Muscle layer of duodenum (tissue), 2 donors: ENCODE measurements around the gene PRKAR1A.
"Not testable (repeated sequence)": the region's sequence is repeated elsewhere in the genome, so short reads cannot be mapped to it uniquely, and the experiment has no call there.

Experiments
- H3K27ac ChIP-seq: one replicate; pipeline ENCODE4 v1.7.0; 2013; ENCODE audit warnings: mild to moderate bottlenecking, low read length
- H3K27me3 ChIP-seq: one replicate; pipeline ENCODE4 v1.7.0; 2013; ENCODE audit warnings: low read depth, mild to moderate bottlenecking, control low read depth, low read length
- H3K36me3 ChIP-seq, 2 donors: one replicate each; pipeline ENCODE4 v1.7.0; 2013; ENCODE audit warnings: low read length in 2 of 2, control low read depth in 1 of 2, mild to moderate bottlenecking in 1 of 2; ENCODE audit not compliant: insufficient read depth in 2 of 2, control insufficient read depth in 1 of 2
- H3K4me1 ChIP-seq, 2 donors: one replicate each; pipeline ENCODE4 v1.7.0; 2013; ENCODE audit warnings: low read length in 2 of 2, mild to moderate bottlenecking in 2 of 2, control low read depth in 1 of 2, moderate library complexity in 1 of 2; ENCODE audit not compliant: insufficient read depth in 2 of 2, control insufficient read depth in 1 of 2
- H3K4me3 ChIP-seq, 2 donors: one replicate each; pipeline ENCODE4 v1.7.0; 2013; ENCODE audit warnings: low read length in 2 of 2, low read depth in 1 of 2, mild to moderate bottlenecking in 1 of 2
- H3K9me3 ChIP-seq, 2 donors: one replicate each; pipeline ENCODE4 v1.7.0; 2013; ENCODE audit warnings: low read length in 2 of 2, control low read depth in 1 of 2, mild to moderate bottlenecking in 1 of 2; ENCODE audit not compliant: control insufficient read depth in 1 of 2
- donor health status: healthy.

Gene PRKAR1A

DNA sequence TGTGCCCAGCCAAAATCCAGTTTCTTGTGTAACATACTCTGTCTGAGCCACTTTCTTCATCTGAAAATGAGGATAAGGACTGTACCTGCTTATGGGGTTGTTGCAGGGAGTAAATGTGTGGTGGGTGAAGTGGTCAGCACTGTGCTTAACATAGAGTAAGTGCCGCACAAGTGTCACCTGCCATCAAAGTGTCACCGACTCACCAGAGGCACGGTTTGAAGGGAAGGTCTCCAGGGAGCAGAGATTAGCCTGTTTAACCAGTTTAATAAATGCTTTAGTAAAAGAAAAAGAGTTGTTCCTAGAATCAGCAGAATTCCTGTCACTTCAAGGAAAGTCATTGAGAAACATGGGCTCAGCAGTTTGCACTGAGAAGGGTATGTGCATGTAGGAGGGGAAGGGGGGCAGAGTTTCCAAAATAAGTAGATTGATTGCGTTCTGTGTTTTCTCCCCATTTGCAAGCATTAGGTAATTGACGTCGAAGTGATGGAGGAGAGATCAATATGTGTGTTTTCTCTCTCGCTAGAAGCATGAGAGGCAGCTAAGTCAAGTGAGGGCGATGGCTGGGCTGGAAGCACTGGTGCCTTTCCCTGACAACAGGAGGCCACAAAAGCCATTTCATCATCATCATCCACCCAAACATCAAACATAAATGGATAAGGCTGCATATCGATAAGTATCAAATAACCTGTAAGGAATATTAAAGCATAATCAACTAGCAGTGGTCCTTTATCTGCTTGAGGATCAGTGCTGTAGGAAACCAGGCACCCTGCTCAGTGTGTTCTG lies 69.8 kb downstream of the PRKAR1A start:
- H3K4me1 ChIP-seq = peaks cover 0 to 8% of the 10 kb centered on the region in 2 donors
- no peak overlapping the region for H3K27ac ChIP-seq
- H3K27me3 ChIP-seq = no peaks in the 10 kb centered on the region

GRCh38 chr17:68582867-68583266 lies 70.6 kb downstream of the PRKAR1A start:
- H3K4me1 ChIP-seq, H3K36me3 ChIP-seq, H3K27ac ChIP-seq, H3K27me3 ChIP-seq, H3K4me3 ChIP-seq, H3K9me3 ChIP-seq: not testable (repeated sequence)

More for the DNA sequence above, 69.8 kb downstream of the PRKAR1A start:
- H3K36me3 ChIP-seq = no peaks in the 10 kb centered on the region
- H3K9me3 ChIP-seq = peaks cover 0 to 3% of the 10 kb centered on the region in 2 donors
- no peak overlapping the region for H3K4me3 ChIP-seq

DNA sequence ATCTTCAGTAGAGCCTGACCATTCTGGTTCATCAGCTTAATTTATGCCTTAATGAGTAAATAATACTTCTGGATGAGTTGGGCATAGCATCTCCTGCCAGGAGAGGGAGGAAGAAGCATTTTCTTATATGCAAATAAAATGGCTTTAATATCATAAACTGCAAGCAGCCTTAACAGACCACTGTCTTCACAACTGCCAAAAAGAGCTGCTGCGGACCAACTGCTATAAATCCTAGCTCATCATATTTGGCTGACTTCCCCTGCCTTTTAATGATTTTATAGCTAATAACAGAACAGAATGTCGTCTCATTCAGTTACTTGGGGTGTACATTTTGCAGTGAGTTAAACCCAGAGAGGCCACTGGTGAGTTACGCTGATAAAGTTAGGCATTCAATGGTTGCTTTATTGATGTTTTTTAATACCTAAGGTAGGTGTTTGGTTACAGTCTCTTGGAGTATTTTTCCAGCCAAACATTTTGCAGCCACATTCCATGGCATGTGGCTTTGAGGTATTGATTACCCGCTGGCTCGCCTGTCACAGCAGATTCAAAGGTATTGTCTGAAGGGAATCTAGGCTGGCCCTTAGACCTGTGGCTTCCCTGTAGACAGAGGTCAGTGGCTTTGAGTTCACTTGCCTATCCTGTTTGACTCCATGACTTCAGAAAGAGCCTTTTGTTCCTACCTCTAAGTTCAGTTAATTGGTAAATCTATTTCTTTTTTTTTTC lies 72.5 kb downstream of the PRKAR1A start:
- no peaks in the 10 kb centered on the region for H3K27me3 ChIP-seq
- H3K36me3 ChIP-seq = no peaks in the 10 kb centered on the region
- H3K4me1 ChIP-seq = no peaks in the 10 kb centered on the region
- peaks cover 0 to 4% of the 10 kb centered on the region in 2 donors for H3K9me3 ChIP-seq
- H3K4me3 ChIP-seq = no peak overlapping the region
- no peak overlapping the region for H3K27ac ChIP-seq

DNA sequence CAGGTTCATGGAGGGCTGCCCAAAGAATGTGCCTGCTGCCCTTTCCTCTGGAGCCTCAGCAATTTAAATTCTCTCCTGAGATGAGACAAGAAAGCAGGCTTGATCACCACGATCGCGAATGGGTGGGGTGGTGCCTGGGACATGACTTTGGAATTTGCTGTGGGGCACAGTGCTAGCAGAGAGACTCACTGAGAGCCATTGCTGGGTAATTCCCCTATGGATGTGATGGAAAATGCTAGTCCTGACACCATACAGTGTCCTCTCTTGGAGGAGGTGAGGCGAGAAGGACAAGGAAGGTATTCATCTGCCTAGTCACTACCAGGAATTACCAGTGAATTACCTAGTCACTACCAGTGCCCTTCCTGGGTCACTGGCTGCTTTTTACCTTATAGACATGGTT lies 73.4 kb downstream of the PRKAR1A start:
- H3K4me1 ChIP-seq = no peaks in the 10 kb centered on the region
- peaks cover 0 to 4% of the 10 kb centered on the region in 2 donors for H3K9me3 ChIP-seq
- H3K36me3 ChIP-seq = no peaks in the 10 kb centered on the region
- H3K27me3 ChIP-seq = no peaks in the 10 kb centered on the region
- no peak overlapping the region for H3K27ac ChIP-seq
- no peak overlapping the region for H3K4me3 ChIP-seq

DNA sequence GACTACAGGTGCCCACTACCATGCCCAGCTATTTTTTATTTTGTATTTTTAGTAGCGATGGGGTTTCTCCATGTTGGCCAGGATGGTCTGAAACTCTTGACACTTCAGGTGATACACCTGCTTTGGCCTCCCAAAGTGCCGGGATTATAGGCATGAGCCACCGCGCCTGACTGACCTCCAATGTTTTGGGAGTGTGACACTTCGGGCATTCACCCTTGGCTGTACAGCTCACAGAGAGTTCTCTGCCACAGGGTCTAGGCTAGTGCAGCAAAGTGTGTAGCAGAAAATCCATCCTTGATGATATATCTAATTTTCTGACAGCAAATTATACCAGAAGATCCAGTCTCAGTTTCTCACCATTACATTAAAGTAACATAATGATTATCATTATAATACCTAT lies 74.8 kb downstream of the PRKAR1A start:
- Histone ChIP-seq H3K27me3 (no peaks in the 10 kb centered on the region), H3K27ac (no peak overlapping the region), H3K36me3 (no peaks in the 10 kb centered on the region), H3K4me3 (no peak overlapping the region), H3K4me1 (no peaks in the 10 kb centered on the region), H3K9me3 (peaks cover 0 to 4% of the 10 kb centered on the region in 2 donors)

GRCh38 chr17:68587847-68588246 lies 75.6 kb downstream of the PRKAR1A start:
- Histone ChIP-seq H3K9me3 (peaks cover 0 to 4% of the 10 kb centered on the region in 2 donors), H3K27ac (no peak overlapping the region), H3K4me3 (no peak overlapping the region), H3K4me1 (no peaks in the 10 kb centered on the region), H3K36me3 (no peaks in the 10 kb centered on the region), H3K27me3 (no peaks in the 10 kb centered on the region)

- Histone ChIP-seq H3K36me3 (no peaks in the 10 kb centered on the region), H3K4me3 (no peak overlapping the region), H3K4me1 (peaks cover 0 to 4% of the 10 kb centered on the region in 2 donors), H3K27me3 (no peaks in the 10 kb centered on the region), H3K27ac (no peak overlapping the region), H3K9me3 (peaks cover 0 to 4% of the 10 kb centered on the region in 2 donors)
Observed at GRCh38 chr17:68588362-68588761, 76.1 kb downstream of the PRKAR1A start.

DNA sequence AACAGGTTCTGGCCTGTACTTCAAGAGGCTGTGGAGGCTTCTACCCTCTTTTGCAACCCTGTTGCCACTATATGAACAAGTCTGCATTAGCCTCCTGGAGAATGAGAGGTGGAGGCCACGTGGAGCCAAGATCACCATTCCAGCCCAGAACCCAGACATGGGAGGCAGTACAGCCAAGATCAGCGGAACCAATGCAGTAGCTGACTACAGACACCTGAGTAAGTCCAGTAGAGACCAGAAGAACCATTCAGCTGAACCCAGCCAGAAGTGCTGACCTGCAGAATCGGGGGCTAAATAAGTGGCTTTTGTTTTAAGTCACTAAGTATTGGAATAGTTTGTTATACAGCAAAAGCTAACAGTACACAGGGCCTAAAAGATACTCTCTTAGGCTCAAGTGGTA lies 76.9 kb downstream of the PRKAR1A start:
- Histone ChIP-seq H3K27me3 (no peaks in the 10 kb centered on the region), H3K36me3 (no peaks in the 10 kb centered on the region), H3K27ac (no peak overlapping the region), H3K4me3 (no peak overlapping the region), H3K4me1 (peaks cover 0 to 8% of the 10 kb centered on the region in 2 donors), H3K9me3 (peaks cover 0 to 4% of the 10 kb centered on the region in 2 donors)

- Histone ChIP-seq H3K27me3 (no peaks in the 10 kb centered on the region), H3K4me3 (no peak overlapping the region), H3K27ac (no peak overlapping the region), H3K9me3 (peaks cover 0 to 4% of the 10 kb centered on the region in 2 donors), H3K4me1 (peaks cover 0 to 8% of the 10 kb centered on the region in 2 donors), H3K36me3 (no peaks in the 10 kb centered on the region)
Observed at GRCh38 chr17:68591583-68591982, 79.4 kb downstream of the PRKAR1A start.

GRCh38 chr17:68592009-68592408 lies 79.8 kb downstream of the PRKAR1A start:
- H3K4me3 ChIP-seq = no peak overlapping the region
- peaks cover 0 to 4% of the 10 kb centered on the region in 2 donors for H3K9me3 ChIP-seq
- no peaks in the 10 kb centered on the region for H3K27me3 ChIP-seq
- peaks cover 0 to 8% of the 10 kb centered on the region in 2 donors for H3K4me1 ChIP-seq
- no peaks in the 10 kb centered on the region for H3K36me3 ChIP-seq
- H3K27ac ChIP-seq = no peak overlapping the region

DNA sequence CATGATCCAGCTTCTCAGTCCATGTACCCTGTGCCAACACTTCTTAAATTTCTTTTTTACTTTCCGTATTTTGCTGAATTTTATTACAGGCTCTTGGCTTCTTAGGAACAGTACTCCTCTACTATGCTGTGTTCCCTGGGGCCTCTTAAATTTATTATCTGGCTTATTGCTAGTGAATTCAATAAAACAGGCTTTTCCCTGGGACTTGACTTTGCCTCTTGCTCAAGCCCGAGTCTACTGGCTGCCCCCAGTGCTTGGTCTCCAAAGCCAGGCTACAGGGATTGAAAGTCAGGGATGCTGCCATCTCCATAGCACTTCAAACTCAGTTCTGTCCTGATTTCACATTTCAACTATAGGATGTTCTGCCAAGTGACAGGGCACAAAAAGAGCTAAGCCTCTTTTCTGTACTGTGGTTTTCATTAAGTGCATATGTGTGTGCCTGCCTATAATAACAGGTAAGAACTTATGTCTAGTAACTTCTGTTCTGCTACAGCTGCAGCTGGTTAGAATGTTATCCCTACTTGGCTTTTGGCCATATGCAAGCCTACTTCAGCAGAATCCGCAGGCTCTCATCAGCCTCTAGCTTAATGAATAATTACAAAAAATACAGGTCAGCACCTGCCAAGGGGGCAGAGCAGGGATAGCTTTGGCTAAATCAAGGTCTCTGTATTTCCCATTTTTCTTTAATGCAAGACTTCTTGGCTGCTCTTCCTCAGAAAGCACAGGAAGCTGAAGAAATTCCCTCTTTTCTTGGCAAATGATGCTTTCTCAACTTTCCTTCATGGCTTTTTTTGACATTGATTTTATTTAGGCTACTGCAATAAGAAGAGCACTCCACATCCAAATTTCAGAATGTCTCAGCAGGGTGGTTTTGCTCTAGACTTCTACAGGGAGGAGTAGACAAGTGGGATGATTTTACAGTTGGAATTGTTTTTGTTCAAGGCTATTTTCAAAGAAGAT lies 80.7 kb downstream of the PRKAR1A start:
- H3K4me3 ChIP-seq = no peak overlapping the region

More for the DNA sequence above, 80.7 kb downstream of the PRKAR1A start:
- Histone ChIP-seq H3K27ac (no peak overlapping the region), H3K36me3 (no peaks in the 10 kb centered on the region), H3K27me3 (no peaks in the 10 kb centered on the region), H3K4me1 (peaks cover 0 to 8% of the 10 kb centered on the region in 2 donors), H3K9me3 (peaks cover 0 to 4% of the 10 kb centered on the region in 2 donors)
